Nephron (organoid): ENCODE data around the gene SMYD3.

ENCODE experiments used
- H3K27ac Mint-ChIP-seq, 3 experiments: 2 replicates each; pipeline ENCODE4 v1.8.0; 2020; ENCODE audit warnings: mixed read lengths in 3 of 3, mild to moderate bottlenecking in 2 of 3, moderate library complexity in 1 of 3
- H3K27me3 Mint-ChIP-seq: 2 replicates; pipeline ENCODE4 v1.8.0; 2021; ENCODE audit warnings: low read depth, mild to moderate bottlenecking, moderate library complexity, mixed read lengths
- H3K36me3 Mint-ChIP-seq: 2 replicates; pipeline ENCODE4 v1.8.0; 2020; ENCODE audit warnings: low read depth, mixed read lengths
- H3K4me1 Mint-ChIP-seq: 2 replicates; pipeline ENCODE4 v1.8.0; 2020; ENCODE audit warnings: mixed read lengths
- H3K4me3 Mint-ChIP-seq, 3 experiments: 2 replicates each; pipeline ENCODE4 v1.8.0; 2020; ENCODE audit warnings: mild to moderate bottlenecking in 3 of 3, mixed read lengths in 3 of 3, moderate library complexity in 2 of 3
- H3K9me3 Mint-ChIP-seq: 2 replicates; pipeline ENCODE4 v1.8.0; 2020; ENCODE audit warnings: mixed read lengths
- TF ChIP-seq, protein P1 (sequence below), 3 experiments: fragments of 200-600 bp; sonication (generic); IDR thresholded peaks; one replicate each; pipeline ENCODE4 v1.5.0; 2021; ENCODE audit warnings: antibody characterized with exemption in 3 of 3; ENCODE audit not compliant: unreplicated experiment in 3 of 3

The SMYD3 gene

DNA sequence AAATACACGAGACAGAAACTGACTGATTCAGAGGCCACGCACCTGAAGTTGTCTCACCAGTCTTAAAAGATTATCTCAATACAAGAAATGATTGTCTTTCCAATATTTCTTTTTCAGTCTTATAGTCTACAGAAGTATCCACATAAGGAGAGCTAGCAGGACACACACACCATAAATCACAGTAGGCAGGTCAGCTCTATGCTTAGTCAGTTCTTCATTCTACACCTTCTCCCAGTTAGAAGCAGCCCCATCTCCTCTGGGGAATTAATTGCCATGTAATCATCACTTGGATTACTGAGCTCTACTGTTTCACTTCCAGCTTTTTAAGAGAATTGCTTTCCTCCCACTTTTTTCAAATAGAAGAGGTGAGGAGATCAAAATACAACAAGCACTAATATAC lies 59.6 kb downstream of the SMYD3 start:
- Mint-ChIP-seq H3K27ac (no peak overlapping the region), H3K36me3 (no peaks in the 10 kb centered on the region), H3K9me3 (no peaks in the 10 kb centered on the region), H3K27me3 (no peaks in the 10 kb centered on the region), H3K4me1 (peaks cover 34% of the 10 kb centered on the region), H3K4me3 (no peak overlapping the region)
- TF ChIP-seq, protein P1, sequence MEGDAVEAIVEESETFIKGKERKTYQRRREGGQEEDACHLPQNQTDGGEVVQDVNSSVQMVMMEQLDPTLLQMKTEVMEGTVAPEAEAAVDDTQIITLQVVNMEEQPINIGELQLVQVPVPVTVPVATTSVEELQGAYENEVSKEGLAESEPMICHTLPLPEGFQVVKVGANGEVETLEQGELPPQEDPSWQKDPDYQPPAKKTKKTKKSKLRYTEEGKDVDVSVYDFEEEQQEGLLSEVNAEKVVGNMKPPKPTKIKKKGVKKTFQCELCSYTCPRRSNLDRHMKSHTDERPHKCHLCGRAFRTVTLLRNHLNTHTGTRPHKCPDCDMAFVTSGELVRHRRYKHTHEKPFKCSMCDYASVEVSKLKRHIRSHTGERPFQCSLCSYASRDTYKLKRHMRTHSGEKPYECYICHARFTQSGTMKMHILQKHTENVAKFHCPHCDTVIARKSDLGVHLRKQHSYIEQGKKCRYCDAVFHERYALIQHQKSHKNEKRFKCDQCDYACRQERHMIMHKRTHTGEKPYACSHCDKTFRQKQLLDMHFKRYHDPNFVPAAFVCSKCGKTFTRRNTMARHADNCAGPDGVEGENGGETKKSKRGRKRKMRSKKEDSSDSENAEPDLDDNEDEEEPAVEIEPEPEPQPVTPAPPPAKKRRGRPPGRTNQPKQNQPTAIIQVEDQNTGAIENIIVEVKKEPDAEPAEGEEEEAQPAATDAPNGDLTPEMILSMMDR (IDR thresholded peaks at IDR 0.05; ENCODE audit: unreplicated experiment in 3 of 3) = no peak

DNA sequence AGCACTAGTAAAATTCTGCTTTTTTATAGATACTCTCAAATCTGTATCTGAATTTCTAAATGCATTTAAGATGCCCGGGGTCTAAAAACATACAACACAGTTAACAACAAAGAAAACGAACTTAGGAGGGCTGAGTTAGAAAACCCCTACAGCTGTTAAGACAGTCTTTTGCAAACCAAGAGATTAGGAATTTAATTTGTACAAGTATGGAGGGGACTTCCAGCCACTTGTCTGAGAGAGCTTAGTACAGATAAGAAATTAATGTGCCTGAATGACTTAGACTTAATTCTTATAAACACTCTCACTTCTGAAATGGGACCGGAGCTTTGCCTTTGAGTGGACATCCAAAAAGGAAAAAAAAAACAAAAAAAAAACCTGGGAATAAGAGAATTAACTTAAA lies 61.6 kb downstream of the SMYD3 start:
- Mint-ChIP-seq H3K36me3 (no peaks in the 10 kb centered on the region), H3K4me3 (no peak overlapping the region), H3K27me3 (no peaks in the 10 kb centered on the region), H3K27ac (no peak overlapping the region), H3K4me1 (peaks cover 34% of the 10 kb centered on the region), H3K9me3 (no peaks in the 10 kb centered on the region)
- TF ChIP-seq, protein P1 (IDR thresholded peaks at IDR 0.05; ENCODE audit: unreplicated experiment in 3 of 3) = no peak

DNA sequence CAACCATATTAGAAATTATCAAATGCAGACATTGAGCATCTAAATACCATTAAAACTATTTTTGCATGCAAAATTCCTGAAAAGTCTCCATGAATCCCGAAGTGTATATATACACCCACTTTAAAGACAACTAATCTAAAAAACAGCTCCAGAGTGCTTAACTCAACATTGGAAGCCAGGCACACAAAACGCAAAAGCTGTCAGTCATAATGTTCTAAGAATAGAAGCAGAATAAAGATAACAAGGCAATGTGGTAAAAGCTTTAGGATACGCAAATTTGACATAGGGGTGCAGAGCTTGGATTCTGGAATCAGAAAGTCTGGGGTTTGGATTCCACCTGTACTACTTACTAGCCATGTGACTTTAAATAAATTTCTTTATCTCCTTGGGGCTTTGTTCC lies 62.5 kb downstream of the SMYD3 start:
- Mint-ChIP-seq H3K9me3 (no peaks in the 10 kb centered on the region), H3K36me3 (no peaks in the 10 kb centered on the region), H3K27me3 (no peaks in the 10 kb centered on the region), H3K27ac (no peak overlapping the region), H3K4me1 (peaks cover 30% of the 10 kb centered on the region), H3K4me3 (no peak overlapping the region)
- TF ChIP-seq, protein P1 (IDR thresholded peaks at IDR 0.05; ENCODE audit: unreplicated experiment in 3 of 3) = no peak

DNA sequence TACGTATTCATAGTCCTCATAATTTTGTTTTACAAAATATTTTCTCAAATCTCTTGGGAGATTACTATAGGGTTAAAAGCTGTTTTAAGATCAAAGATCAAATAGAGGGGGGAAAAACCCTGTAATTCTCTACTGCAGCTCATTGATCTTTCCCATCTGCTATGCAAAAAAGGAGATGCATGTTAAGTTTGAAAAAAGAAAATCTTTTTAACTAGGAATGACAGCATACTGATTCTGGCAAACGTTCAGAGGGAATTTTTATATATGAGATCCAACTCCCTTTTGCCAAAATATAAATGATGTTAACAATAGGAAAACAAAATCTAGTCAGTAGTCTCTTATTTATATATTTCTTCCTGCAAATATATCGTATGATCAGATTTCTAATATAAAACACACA lies 69.1 kb downstream of the SMYD3 start:
- Mint-ChIP-seq H3K36me3 (peaks cover 6% of the 10 kb centered on the region), H3K4me1 (peaks cover 7% of the 10 kb centered on the region), H3K4me3 (no peak overlapping the region), H3K27ac (peak overlapping the region; percentile 25 to 53 (median 52)), H3K27me3 (no peaks in the 10 kb centered on the region), H3K9me3 (peaks cover 8% of the 10 kb centered on the region)
- TF ChIP-seq, protein P1 (IDR thresholded peaks at IDR 0.05; ENCODE audit: unreplicated experiment in 3 of 3) = no peak

DNA sequence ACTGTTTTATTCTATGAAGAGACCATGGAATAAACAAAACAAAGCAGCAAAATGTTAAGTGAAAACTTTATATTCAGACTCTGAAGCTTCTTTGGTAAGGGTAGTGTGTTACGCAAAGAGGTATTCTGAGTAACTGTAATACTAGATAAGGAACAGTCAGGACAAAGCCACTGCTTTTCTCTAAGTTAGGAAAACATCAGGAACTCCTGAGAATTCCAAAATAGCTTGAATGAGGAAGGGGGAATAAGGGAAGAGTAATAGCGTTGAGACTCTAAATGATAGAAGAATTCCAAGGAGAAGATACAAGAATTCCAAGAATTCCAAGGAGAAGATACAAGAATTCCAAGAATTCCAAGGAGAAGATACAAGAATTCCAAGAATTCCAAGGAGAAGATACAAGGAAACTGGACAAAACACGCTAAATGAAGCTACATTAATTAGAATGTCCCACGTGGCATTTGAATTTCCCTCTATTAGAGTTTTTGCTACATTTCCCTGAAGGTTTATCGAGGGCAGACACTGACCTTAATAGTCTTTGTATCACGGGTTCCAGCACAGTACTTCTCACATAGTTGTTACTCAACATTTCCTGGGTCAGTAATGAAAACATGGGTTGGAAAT lies 71.5 kb downstream of the SMYD3 start:
- H3K27ac Mint-ChIP-seq = no peak overlapping the region
- peaks cover 8% of the 10 kb centered on the region for H3K9me3 Mint-ChIP-seq
- peaks cover 7% of the 10 kb centered on the region for H3K4me1 Mint-ChIP-seq
- H3K36me3 Mint-ChIP-seq = peaks cover 6% of the 10 kb centered on the region
- TF ChIP-seq, protein P1 (IDR thresholded peaks at IDR 0.05; ENCODE audit: unreplicated experiment in 3 of 3) = no peak
- no peaks in the 10 kb centered on the region for H3K27me3 Mint-ChIP-seq
- H3K4me3 Mint-ChIP-seq = no peak overlapping the region

DNA sequence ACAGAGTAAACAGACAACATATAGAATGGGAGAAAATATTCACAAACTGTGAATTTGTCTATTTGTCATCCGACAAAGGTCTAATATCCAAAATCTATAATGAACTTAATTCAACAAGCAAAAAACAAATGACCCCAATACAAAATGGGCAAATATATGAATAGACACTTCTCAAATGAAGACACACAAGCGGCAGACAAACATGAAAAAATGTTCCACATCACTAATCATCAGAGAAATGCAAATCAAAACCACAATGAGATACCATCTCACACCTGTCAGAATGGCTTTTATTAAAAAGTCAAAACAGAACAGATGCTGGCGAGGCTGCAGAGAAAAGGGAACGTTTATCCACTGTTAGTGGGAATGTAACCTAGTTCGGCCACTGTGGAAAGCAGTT lies 72.7 kb downstream of the SMYD3 start:
- Mint-ChIP-seq H3K4me3 (no peak overlapping the region), H3K9me3 (peaks cover 8% of the 10 kb centered on the region), H3K36me3 (peaks cover 6% of the 10 kb centered on the region), H3K4me1 (peaks cover 7% of the 10 kb centered on the region), H3K27ac (no peak overlapping the region), H3K27me3 (no peaks in the 10 kb centered on the region)
- TF ChIP-seq, protein P1 (IDR thresholded peaks at IDR 0.05; ENCODE audit: unreplicated experiment in 3 of 3) = no peak
